Neural progenitor cell (in vitro differentiated cells): ENCODE data around the gene KATNA1. TPM values are rescaled to one million over a fixed set of nuclear protein-coding genes. Genes with fewer than 3 reads are reported as not detected.

ENCODE experiments used
- DNase-seq: peaks from one replicate; pipeline ENCODE4 v3.0.0-alpha.2; 2016; ENCODE audit warnings: low spot score
- H2AFZ ChIP-seq: fragments of 200-600 bp; sonication (generic); replicated peaks from 2 replicates; pipeline ENCODE4 v1.6.1; 2016; ENCODE audit warnings: antibody characterized with exemption
- H3F3A ChIP-seq: fragments of 200-600 bp; sonication (generic); 2 replicates; pipeline ENCODE4 v1.6.1; 2016; ENCODE audit warnings: antibody characterized with exemption, low read depth
- H3K27ac ChIP-seq: fragments of 200-600 bp; sonication (generic); 2 replicates; pipeline ENCODE4 v1.5.1; 2016; ENCODE audit warnings: mild to moderate bottlenecking
- H3K27me3 ChIP-seq: fragments of 200-600 bp; sonication (generic); 2 replicates; pipeline ENCODE4 v1.6.1; 2016; ENCODE audit warnings: mild to moderate bottlenecking, moderate library complexity
- H3K36me3 ChIP-seq: fragments of 200-600 bp; sonication (generic); 2 replicates; pipeline ENCODE4 v1.5.1; 2016
- H3K4me1 ChIP-seq: fragments of 200-600 bp; sonication (generic); 2 replicates; pipeline ENCODE4 v1.6.1; 2016; ENCODE audit warnings: mixed run types
- H3K4me2 ChIP-seq: fragments of 200-600 bp; sonication (generic); 2 replicates; pipeline ENCODE4 v1.6.1; 2016
- H3K4me3 ChIP-seq: fragments of 200-600 bp; sonication (generic); 2 replicates; pipeline ENCODE4 v1.5.1; 2016
- H3K79me2 ChIP-seq: fragments of 200-600 bp; sonication (generic); 2 replicates; pipeline ENCODE4 v1.6.1; 2016; ENCODE audit warnings: low read depth
- H3K9ac ChIP-seq: fragments of 200-600 bp; sonication (generic); 2 replicates; pipeline ENCODE4 v1.6.1; 2016
- H3K9me3 ChIP-seq: fragments of 200-600 bp; sonication (generic); 2 replicates; pipeline ENCODE4 v1.5.1; 2016; ENCODE audit warnings: low read depth
- H4K20me1 ChIP-seq: fragments of 200-600 bp; sonication (generic); 2 replicates; pipeline ENCODE4 v1.6.1; 2016; ENCODE audit warnings: low read depth
- H3K27ac Mint-ChIP-seq: 3 replicates; pipeline ENCODE4 v1.8.0; 2021; ENCODE audit warnings: mixed read lengths
- H3K27me3 Mint-ChIP-seq: 2 replicates; pipeline ENCODE4 v1.8.0; 2022; ENCODE audit warnings: low read depth, mild to moderate bottlenecking, inconsistent platforms, moderate library complexity, mixed read lengths; ENCODE audit not compliant: insufficient read depth
- H3K36me3 Mint-ChIP-seq: 3 replicates; pipeline ENCODE4 v1.8.0; 2021; ENCODE audit warnings: mixed read lengths
- H3K4me1 Mint-ChIP-seq: 3 replicates; pipeline ENCODE4 v1.8.0; 2021; ENCODE audit warnings: mixed read lengths
- H3K4me3 Mint-ChIP-seq: 3 replicates; pipeline ENCODE4 v1.8.0; 2021; ENCODE audit warnings: mild to moderate bottlenecking, moderate library complexity, mixed read lengths
- H3K9me3 Mint-ChIP-seq: 3 replicates; pipeline ENCODE4 v1.8.0; 2020; ENCODE audit warnings: mixed read lengths
- EZH2 ChIP-seq: fragments of 200-600 bp; sonication (generic); IDR thresholded peaks from 2 replicates; pipeline ENCODE4 v1.6.1; 2017; ENCODE audit warnings: antibody characterized with exemption, mild to moderate bottlenecking, moderate library complexity
- EZH2phosphoT487 ChIP-seq: fragments of 200-600 bp; sonication (generic); IDR thresholded peaks from 2 replicates; pipeline ENCODE4 v1.6.1; 2017; ENCODE audit warnings: antibody characterized with exemption
- total RNA-seq: library from RNA; depleted of rRNA; stranded (reverse); fragments of >200 nt; gene quantifications from 2 replicates; pipeline ENCODE4 v1.2.3, GENCODE V29; 2015; ENCODE audit warnings: low replicate concordance
- TF ChIP-seq, protein P1 (sequence below): fragments of 200-600 bp; sonication (generic); IDR thresholded peaks from 2 replicates; pipeline ENCODE4 v1.5.1; 2017; ENCODE audit warnings: antibody characterized with exemption, mild to moderate bottlenecking

Gene KATNA1
- total RNA-seq, 1 donor from 2014 or later, result 18.9 TPM

DNA sequence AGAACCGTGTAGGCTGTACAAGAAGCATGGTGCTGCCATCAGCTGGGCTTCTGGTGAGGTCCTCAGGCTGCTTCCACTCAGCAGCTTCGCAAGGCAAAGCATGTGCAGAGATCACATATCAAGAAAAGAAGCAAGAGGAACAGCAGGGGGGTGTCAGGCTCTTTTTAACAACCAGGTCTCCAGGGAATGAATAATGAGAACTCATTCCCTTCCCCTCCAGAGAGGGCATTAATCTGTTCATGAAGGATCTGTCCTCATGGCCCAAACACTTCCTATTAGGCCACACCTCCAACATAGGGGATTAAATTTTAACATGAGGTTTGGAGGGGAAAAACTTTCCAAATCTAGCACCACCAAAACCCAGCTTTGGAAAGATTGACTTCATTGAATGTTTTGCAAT, 62.4 kb downstream of the KATNA1 start:
- TF ChIP-seq EZH2phosphoT487 (no peak), EZH2 (no peak)
- TF ChIP-seq, protein P1, sequence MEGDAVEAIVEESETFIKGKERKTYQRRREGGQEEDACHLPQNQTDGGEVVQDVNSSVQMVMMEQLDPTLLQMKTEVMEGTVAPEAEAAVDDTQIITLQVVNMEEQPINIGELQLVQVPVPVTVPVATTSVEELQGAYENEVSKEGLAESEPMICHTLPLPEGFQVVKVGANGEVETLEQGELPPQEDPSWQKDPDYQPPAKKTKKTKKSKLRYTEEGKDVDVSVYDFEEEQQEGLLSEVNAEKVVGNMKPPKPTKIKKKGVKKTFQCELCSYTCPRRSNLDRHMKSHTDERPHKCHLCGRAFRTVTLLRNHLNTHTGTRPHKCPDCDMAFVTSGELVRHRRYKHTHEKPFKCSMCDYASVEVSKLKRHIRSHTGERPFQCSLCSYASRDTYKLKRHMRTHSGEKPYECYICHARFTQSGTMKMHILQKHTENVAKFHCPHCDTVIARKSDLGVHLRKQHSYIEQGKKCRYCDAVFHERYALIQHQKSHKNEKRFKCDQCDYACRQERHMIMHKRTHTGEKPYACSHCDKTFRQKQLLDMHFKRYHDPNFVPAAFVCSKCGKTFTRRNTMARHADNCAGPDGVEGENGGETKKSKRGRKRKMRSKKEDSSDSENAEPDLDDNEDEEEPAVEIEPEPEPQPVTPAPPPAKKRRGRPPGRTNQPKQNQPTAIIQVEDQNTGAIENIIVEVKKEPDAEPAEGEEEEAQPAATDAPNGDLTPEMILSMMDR, result no peak
- Histone ChIP-seq H2AFZ (no peak overlapping the region), H3K36me3 (peaks cover 18% of the 10 kb centered on the region), H3K27me3 (no peaks in the 10 kb centered on the region), H3K79me2 (no peaks in the 10 kb centered on the region), H3K4me1 (no peaks in the 10 kb centered on the region), H3K4me3 (no peak overlapping the region), H3K4me2 (no peak overlapping the region), H3F3A (no peaks in the 10 kb centered on the region), H4K20me1 (no peaks in the 10 kb centered on the region), H3K9ac (no peak overlapping the region), H3K27ac (no peak overlapping the region), H3K9me3 (no peaks in the 10 kb centered on the region)
- Mint-ChIP-seq H3K4me1 (no peaks in the 10 kb centered on the region), H3K27ac (no peak overlapping the region), H3K27me3 (no peaks in the 10 kb centered on the region), H3K9me3 (no peaks in the 10 kb centered on the region), H3K4me3 (no peak overlapping the region), H3K36me3 (peaks cover 27% of the 10 kb centered on the region)
- DNase-seq, result no peak

DNA sequence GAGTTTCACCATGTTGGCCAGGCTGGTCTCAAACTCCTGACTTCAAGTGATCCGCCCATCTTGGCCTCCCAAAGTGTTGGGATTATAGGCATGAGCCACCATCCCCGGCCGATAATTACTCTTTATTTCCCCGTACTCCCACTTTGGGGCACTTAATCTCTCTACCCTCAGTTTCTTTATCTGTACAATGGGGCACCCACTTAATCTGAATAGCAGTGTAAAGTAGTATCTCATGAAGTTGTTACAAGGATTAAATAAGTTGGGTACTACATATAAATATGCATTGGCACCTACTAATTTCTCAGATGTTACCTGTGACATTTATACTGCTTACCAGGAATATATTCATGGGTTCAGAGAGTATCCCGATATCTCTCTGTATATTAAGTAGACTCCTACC, 67.2 kb downstream of the KATNA1 start:
- Mint-ChIP-seq H3K9me3 (no peaks in the 10 kb centered on the region), H3K27me3 (no peaks in the 10 kb centered on the region), H3K4me1 (no peaks in the 10 kb centered on the region), H3K27ac (no peak overlapping the region), H3K4me3 (no peak overlapping the region), H3K36me3 (peaks cover 25% of the 10 kb centered on the region)
- H3K27me3 ChIP-seq, result no peaks in the 10 kb centered on the region
- no peaks in the 10 kb centered on the region for H3K9me3 ChIP-seq
- H4K20me1 ChIP-seq, result no peaks in the 10 kb centered on the region
- H2AFZ ChIP-seq, result no peak overlapping the region
- H3K4me2 ChIP-seq, result no peak overlapping the region
- H3K4me3 ChIP-seq, result no peak overlapping the region
- no peak overlapping the region for H3K9ac ChIP-seq
- TF ChIP-seq EZH2phosphoT487, result no peak
- TF ChIP-seq, protein P1, result no peak
- no peak for TF ChIP-seq EZH2
- no peak overlapping the region for H3K27ac ChIP-seq
- H3K79me2 ChIP-seq, result peaks cover 12% of the 10 kb centered on the region
- no peaks in the 10 kb centered on the region for H3F3A ChIP-seq
- DNase-seq, result no peak
- H3K36me3 ChIP-seq, result peaks cover 18% of the 10 kb centered on the region
- no peaks in the 10 kb centered on the region for H3K4me1 ChIP-seq

DNA sequence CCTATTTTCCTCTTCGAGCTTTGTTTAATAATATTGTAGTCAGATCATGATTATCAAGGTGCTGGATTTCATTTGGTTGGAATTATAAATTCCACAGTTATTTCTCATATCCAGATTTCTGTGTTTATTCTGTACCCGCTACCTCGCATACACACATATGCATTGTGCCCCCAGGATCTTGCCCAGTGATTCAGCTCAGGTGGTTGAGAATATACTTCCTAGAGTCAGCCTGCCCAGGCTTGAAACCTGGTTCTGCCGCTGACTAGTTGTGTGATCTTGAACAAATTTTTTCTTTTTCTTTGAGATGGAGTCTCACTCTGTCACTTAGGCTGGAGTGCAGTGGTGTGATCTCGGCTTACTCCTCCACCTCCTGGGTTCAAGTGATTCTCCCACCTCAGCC, 67.6 kb downstream of the KATNA1 start:
- no peaks in the 10 kb centered on the region for H3K9me3 Mint-ChIP-seq
- H3K36me3 Mint-ChIP-seq, result peaks cover 21% of the 10 kb centered on the region
- Histone ChIP-seq H3K9me3 (no peaks in the 10 kb centered on the region), H3F3A (no peaks in the 10 kb centered on the region), H3K4me1 (no peaks in the 10 kb centered on the region), H3K36me3 (peaks cover 18% of the 10 kb centered on the region), H3K79me2 (peaks cover 16% of the 10 kb centered on the region), H3K27ac (no peak overlapping the region), H3K27me3 (no peaks in the 10 kb centered on the region), H3K4me2 (no peak overlapping the region), H2AFZ (no peak overlapping the region), H4K20me1 (no peaks in the 10 kb centered on the region), H3K9ac (no peak overlapping the region), H3K4me3 (no peak overlapping the region)
- no peaks in the 10 kb centered on the region for H3K4me1 Mint-ChIP-seq
- TF ChIP-seq EZH2, result no peak
- TF ChIP-seq, protein P1, result no peak
- no peak for TF ChIP-seq EZH2phosphoT487
- no peak for DNase-seq
- H3K27me3 Mint-ChIP-seq, result no peaks in the 10 kb centered on the region
- H3K4me3 Mint-ChIP-seq, result no peak overlapping the region
- no peak overlapping the region for H3K27ac Mint-ChIP-seq
